GM12872 (cell line): ENCODE measurements around the gene CLEC11A.

Experiments used
- TF ChIP-seq, protein P1 (sequence below): IDR thresholded peaks from 3 replicates; pipeline ENCODE4 v1.5.1; 2011; ENCODE audit warnings: low read depth, mild to moderate bottlenecking, low read length, moderate library complexity; ENCODE audit not compliant: insufficient read depth

Gene CLEC11A

DNA sequence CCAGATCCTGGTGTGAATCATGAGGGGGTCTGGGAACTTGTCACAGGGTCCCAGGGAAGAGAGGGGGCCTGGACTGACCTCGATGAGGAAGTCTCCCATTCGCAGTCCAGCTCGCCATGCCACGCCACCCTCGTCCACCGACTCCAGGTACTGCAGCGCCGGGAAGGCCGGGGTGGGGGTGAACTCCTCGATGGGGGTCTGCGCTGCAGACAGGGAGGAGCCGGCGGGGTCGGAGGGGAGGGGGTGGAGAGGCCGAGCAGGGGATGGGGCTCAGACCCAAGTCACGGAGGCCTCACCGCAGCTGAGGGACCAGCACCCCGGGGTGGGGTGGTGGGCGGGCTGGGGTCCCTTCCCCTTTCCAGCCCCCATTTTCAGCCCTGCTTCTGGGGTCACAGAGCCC is 34.4 kb upstream of the CLEC11A start:
- TF ChIP-seq, protein P1, sequence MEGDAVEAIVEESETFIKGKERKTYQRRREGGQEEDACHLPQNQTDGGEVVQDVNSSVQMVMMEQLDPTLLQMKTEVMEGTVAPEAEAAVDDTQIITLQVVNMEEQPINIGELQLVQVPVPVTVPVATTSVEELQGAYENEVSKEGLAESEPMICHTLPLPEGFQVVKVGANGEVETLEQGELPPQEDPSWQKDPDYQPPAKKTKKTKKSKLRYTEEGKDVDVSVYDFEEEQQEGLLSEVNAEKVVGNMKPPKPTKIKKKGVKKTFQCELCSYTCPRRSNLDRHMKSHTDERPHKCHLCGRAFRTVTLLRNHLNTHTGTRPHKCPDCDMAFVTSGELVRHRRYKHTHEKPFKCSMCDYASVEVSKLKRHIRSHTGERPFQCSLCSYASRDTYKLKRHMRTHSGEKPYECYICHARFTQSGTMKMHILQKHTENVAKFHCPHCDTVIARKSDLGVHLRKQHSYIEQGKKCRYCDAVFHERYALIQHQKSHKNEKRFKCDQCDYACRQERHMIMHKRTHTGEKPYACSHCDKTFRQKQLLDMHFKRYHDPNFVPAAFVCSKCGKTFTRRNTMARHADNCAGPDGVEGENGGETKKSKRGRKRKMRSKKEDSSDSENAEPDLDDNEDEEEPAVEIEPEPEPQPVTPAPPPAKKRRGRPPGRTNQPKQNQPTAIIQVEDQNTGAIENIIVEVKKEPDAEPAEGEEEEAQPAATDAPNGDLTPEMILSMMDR = no peak

DNA sequence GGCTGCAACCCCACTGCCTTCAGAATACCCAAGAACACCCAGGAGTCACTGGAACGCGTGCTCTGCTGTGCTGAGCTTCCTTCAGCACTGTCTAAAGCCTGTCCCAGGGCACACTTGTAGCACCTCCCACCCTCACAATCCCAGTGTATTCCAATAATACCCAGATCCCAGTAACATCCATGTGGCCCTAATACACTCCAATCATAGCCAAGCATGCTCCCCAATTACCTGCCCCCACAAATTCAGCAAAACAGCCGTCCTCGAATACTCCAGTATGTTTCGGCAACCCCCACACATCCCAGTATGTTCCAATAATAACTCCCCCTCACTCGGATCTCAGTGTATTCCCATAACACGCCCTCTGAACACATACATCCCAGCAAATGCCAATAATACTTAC is 32.7 kb upstream of the CLEC11A start:
- TF ChIP-seq, protein P1 = no peak

DNA sequence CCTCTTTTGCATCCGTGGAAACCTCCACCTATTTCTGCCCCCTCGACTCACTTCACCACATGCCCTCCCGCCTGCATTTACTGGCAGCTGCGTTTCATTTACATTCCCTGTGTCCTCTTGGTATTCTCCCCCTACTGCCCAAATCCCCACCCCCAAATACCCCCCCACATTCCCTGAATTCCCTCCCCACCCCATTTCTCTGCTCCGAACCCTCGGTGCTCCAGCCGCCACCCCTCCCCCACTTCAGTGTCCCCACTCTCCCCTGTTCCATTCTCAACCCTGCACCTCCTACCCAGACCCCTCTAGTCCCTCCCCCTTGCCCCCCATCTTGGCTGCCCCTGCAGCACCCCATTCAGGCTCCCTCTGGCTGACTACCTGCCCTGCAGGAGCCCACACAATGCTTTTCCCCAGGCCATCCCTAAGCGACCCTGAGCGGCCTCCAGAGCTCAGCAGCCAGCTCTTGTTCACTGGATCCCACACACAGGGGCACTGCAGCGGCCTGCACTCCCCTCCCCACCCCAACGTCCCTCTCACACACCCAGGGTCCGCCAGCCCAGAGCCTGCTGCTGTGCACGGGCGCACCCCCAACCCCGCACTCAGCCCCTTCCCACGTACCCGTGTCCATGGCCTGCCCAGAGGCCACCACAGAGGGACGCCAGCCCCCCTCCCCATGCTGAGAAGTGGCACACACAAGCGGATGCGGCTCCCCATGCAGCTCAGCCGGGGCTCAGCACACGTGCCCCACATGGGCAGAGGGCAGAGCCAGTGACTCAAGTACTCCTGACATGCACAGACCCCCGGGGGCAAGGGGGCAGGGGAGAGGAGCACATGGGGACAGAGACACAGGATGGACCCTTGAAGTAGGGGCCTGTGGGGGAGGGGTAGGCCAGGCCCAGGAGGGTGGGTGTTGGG is 29.8 kb upstream of the CLEC11A start:
- TF ChIP-seq, protein P1 = no peak

DNA sequence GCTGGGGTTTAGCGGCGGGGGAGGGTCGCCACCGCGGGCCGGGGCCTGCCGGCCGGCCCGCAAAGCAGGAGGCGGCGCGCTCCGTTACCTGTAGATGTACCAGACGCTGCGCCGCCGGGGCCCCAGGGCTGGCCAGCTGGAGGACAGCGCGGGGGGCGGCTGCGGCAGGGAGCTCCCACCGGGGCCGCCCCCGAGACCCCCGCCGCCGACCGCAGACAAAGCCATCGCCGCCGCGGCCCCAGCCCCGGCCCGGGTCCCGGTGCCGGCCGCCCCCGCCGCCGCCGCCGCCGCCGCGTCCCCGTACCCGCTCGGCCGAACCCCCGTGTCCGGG is 28.4 kb upstream of the CLEC11A start:
- TF ChIP-seq, protein P1 = no peak

DNA sequence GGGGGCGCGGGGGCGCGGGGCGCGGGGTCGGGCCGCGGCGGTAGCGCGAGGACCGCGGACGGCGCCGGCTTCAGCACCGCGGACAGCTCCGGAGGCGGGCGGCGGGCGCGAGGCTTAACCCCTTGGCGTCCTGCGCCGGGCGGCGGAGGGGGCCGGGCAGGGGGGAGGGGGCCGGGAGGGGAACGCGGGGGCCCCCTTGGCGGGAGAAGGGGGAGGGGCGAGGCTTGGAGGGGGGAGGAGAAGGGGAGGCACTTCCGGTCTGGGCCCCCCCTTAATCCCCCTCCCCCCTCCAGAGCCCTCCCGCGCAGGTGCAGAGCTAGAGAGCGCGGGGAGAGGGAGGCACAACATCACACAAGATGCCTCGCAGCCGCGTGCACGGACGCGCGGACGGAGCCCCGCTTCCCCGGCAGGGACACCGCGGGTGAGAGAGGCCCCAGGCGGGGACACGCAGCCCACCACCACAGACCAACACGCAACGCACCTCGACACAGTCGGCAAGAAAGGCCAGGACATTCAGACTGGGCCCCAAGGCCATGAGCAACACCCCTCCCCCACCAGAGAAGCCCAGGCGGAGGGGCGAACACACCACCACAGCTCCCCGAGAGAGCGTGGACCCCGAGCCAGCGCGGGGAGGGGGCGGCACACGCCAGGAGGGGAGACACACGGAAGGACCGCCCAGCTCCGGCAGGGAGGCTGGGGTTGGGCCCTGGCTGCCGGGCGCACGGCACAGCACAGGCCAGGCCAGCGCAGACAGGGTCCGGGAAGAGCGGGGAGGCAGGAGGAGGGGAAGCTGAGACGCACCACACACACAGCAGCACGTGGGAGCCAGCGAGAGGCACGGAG is 27.7 kb upstream of the CLEC11A start:
- TF ChIP-seq, protein P1 = no peak

DNA sequence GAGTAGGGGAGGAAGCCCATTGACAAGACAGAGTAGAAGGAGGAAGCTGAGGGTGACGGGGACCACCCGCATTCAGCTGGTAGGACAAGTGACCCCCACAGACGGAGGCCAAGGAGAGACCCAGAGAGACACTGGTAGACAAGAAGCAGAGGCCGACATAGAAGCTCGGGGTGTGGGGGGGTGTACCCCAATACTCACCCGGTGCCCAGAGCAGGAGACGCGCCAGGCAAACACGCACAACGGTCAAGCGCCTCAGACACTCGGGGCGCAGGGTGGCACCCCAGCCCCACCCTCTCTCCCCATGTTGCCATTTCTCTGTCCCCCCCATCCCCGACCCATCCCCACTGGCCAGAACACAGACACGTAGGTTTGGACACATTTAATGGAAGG is 27.1 kb upstream of the CLEC11A start:
- TF ChIP-seq, protein P1 = no peak

DNA sequence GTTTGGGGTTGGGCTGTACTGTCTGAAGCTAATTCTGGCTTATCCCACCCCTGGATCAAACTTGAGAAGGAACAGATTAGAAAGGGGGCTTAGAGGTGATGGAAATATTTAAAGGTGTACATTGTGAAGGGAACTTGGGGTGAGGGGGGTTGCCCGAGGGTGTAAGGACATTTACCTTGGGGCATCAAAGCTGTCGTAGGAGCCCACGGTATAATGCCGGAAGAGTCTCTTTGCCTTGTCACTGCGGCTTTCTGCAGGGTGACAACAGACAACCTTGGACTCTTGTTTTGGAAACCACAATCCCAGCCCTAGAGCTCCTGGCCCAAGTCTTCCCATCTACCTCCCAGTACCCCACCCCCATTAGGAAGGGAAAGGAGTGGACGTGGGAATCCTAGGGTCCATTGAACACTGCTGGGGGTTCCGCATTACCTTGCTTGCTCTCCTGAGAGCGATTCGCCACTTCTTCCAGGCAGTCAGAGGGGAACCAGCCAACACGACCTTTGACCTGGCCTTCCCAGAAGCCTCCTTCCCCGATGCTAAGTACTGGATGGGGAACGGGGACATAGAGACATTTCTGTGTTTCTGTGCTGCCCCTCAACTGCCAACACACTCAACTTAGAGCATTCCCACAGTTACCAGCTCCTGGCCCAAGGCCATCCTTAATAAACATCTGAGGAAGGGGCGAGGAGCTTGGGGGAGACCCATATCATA is 25.6 kb upstream of the CLEC11A start:
- TF ChIP-seq, protein P1 = no peak
